HG03103 (cell line): Measurements from ENCODE around the gene PRKAB1.
A peak's percentile ranks its signal among the peaks of the same experiment; 100 is the strongest.

Source experiments
- ATAC-seq: cut with Tn5 transposase; IDR thresholded peaks from one replicate; pipeline ENCODE4 v1.9.1; 2021; ENCODE audit warnings: low read depth; ENCODE audit not compliant: unreplicated experiment

PRKAB1 gene

GRCh38 chr12:119660076-119660475 is 7.9 kb upstream of the PRKAB1 start:
- ATAC-seq = no peak

GRCh38 chr12:119661882-119662281 is 6.1 kb upstream of the PRKAB1 start:
- no peak for ATAC-seq

- ATAC-seq = no peak
Observed at GRCh38 chr12:119664642-119665041, 3.3 kb upstream of the PRKAB1 start.

GRCh38 chr12:119665164-119665929 is 2.6 kb upstream of the PRKAB1 start:
- ATAC-seq = no peak

- ATAC-seq = no peak
Observed at GRCh38 chr12:119666226-119666795, 1.6 kb upstream of the PRKAB1 start.

GRCh38 chr12:119666900-119667576 is 895 bp upstream of the PRKAB1 start:
- no peak for ATAC-seq

GRCh38 chr12:119668324-119668841 is 450 bp downstream of the PRKAB1 start:
- no peak for ATAC-seq

GRCh38 chr12:119669744-119670472 is 2.0 kb downstream of the PRKAB1 start:
- ATAC-seq = no peak

GRCh38 chr12:119671070-119671469 is 3.1 kb downstream of the PRKAB1 start:
- no peak for ATAC-seq

GRCh38 chr12:119672194-119672593 is 4.3 kb downstream of the PRKAB1 start:
- no peak for ATAC-seq

GRCh38 chr12:119673634-119674033 is 5.7 kb downstream of the PRKAB1 start:
- ATAC-seq = no peak

GRCh38 chr12:119674560-119674959 is 6.6 kb downstream of the PRKAB1 start:
- no peak for ATAC-seq

- ATAC-seq = no peak
Observed at GRCh38 chr12:119676022-119676421, 8.1 kb downstream of the PRKAB1 start.

- ATAC-seq = no peak
Observed at GRCh38 chr12:119676573-119676972, 8.6 kb downstream of the PRKAB1 start.

- ATAC-seq = no peak
Observed at GRCh38 chr12:119678459-119678858, 10.5 kb downstream of the PRKAB1 start.

GRCh38 chr12:119679081-119679480 is 11.1 kb downstream of the PRKAB1 start:
- ATAC-seq = no peak

GRCh38 chr12:119679490-119679889 is 11.6 kb downstream of the PRKAB1 start:
- ATAC-seq = no peak

- ATAC-seq = no peak
Observed at GRCh38 chr12:119681111-119681510, 13.2 kb downstream of the PRKAB1 start.

GRCh38 chr12:119681728-119682638 is 14.1 kb downstream of the PRKAB1 start:
- ATAC-seq = peak; percentile 51
